Endometrium (tissue), 2 donors: ENCODE results near the gene NOL4L.

Experiments used
- FAIRE-seq: peaks from 2 replicates; lab custom pipeline; 2012; peaks lifted over from hg19 to GRCh38; lab: Jason Lieb, UNC
- donor health status: control.
- donor health status: control.

The NOL4L gene

GRCh38 chr20:32539817-32540675 is 45.1 kb downstream of the NOL4L start:
- FAIRE-seq = no peak

- no peak for FAIRE-seq
These were observed 45.9 kb downstream of the NOL4L start for GRCh38 chr20:32539026-32539816.

GRCh38 chr20:32538526-32538939 is 46.6 kb downstream of the NOL4L start:
- FAIRE-seq = no peak

GRCh38 chr20:32537657-32538525 is 47.2 kb downstream of the NOL4L start:
- no peak for FAIRE-seq

- FAIRE-seq = no peak
These were observed 48.1 kb downstream of the NOL4L start for GRCh38 chr20:32536851-32537656.

DNA sequence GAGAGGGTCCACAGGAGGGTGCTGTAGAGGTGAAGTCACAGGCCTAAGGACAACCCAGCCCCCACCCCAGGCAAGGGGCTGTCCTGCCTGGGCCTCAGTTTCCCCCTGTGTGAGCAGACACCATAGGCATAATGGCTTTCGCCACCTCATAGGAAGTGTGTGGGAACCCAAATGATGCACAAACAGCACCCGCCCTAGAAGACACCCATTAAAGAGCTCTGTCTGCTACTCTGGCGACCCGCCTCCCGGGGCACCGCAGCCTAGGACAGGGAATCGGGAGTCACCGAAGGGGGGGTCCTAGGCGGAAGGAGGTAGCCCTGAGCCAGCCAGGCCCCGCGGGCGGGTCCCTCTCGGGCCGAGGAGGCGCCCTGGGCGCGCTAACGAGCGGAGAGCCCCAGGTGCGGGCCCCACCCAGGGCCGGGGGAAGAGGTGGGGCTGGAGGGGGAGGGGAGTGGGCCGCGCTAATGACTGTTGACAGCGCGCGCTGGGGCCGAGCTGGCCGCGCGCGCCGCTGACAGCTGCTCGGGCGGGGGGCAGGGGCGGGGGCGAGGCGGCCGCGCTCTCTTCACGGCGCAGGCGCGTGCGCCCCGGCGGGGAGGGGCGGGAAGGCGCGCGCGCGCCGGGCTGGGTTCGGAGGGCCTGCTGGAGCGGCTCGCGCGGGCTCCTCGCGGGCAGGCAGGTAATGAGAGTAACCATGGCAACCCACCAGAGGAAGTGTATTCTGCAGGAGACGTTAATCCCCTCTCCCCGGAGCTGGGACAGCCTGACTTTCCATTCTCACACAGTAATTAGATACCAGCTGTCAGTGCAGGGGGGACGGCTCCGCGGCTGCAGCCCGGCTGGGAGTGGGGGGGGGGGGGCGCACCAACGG is 48.9 kb downstream of the NOL4L start:
- FAIRE-seq = no peak

GRCh38 chr20:32535316-32535952 is 49.7 kb downstream of the NOL4L start:
- no peak for FAIRE-seq

- FAIRE-seq = no peak
These were observed 50.4 kb downstream of the NOL4L start for GRCh38 chr20:32534661-32535240.

DNA sequence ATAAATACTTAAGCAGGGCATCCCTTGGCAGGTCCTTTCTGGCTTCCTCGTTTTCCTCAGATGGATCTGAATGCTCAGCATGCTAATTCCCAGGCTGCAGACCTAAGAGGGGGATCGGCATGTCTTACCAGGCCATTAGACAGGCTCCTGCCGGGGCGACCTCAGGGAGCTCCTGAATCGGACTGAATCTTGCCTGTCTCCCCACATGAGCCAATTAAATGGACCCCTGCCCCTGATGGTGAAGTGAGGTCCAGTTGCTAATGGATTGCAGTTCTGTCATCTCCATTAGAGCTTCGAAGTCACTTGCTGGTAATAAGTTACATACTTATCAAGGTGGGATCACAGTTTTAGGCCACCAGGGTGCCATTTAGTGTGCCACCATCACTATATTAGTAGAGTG is 51.4 kb downstream of the NOL4L start:
- no peak for FAIRE-seq

GRCh38 chr20:32532246-32532645 is 52.9 kb downstream of the NOL4L start:
- no peak for FAIRE-seq

- no peak for FAIRE-seq
These were observed 56.0 kb downstream of the NOL4L start for GRCh38 chr20:32528905-32529670.

- FAIRE-seq = no peak
These were observed 56.8 kb downstream of the NOL4L start for GRCh38 chr20:32528171-32528891.

- no peak for FAIRE-seq
These were observed 57.6 kb downstream of the NOL4L start for GRCh38 chr20:32527447-32528055.

DNA sequence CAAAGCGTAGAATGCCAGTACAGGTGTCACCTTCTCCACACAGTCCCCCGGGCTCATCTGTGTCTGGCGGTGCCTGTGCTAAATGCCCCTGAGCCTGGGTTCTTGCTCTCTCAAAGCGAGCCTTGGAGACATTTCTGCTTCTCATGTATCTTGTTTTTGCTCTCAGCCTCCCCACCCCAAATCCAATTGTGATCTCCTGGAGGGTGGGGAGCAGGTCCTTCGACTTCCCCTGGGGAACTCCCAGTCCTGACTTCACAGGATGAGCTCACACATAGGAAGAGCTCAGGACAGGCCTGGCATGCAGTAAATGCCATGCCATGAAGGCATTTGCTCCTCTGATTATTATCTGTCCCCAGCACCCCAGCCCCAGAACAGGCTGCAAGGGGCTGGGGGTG is 58.1 kb downstream of the NOL4L start:
- no peak for FAIRE-seq

DNA sequence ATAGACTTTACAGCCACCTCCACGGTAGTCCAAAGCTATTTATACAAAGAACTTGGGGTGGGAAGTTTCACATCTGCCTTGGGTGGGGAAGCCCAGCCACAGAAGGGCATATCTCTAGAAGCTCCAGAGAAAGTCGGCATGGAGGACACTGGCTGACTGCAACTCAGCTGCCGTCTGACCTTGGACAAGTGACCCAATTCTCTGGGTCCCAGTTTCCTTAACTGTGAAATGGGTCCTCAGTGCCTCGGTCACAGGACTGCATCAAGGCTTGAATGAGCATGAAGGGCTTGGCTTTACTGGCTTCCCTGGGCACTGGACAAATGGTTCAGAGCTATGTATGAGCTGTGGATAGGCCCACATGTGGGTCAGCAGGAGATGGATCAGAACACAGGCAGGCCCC is 58.6 kb downstream of the NOL4L start:
- no peak for FAIRE-seq

GRCh38 chr20:32526125-32526524 is 59.0 kb downstream of the NOL4L start:
- no peak for FAIRE-seq

- no peak for FAIRE-seq
These were observed 60.2 kb downstream of the NOL4L start for GRCh38 chr20:32524829-32525501.
